HG02970 (cell line): ENCODE data around the gene PDLIM1.

Experiments used
- ATAC-seq: cut with Tn5 transposase; IDR thresholded peaks from one replicate; pipeline ENCODE4 v1.9.1; 2021; ENCODE audit warnings: mild to moderate bottlenecking, moderate library complexity, moderate number of reproducible peaks; ENCODE audit not compliant: unreplicated experiment, low FRiP score

PDLIM1 gene

GRCh38 chr10:95315509-95315908 lies 24.7 kb upstream of the PDLIM1 start:
- no peak for ATAC-seq

- ATAC-seq: no peak
Observed at GRCh38 chr10:95314192-95314918, 23.6 kb upstream of the PDLIM1 start.

- ATAC-seq: no peak
Observed at GRCh38 chr10:95312986-95313495, 22.2 kb upstream of the PDLIM1 start.

DNA sequence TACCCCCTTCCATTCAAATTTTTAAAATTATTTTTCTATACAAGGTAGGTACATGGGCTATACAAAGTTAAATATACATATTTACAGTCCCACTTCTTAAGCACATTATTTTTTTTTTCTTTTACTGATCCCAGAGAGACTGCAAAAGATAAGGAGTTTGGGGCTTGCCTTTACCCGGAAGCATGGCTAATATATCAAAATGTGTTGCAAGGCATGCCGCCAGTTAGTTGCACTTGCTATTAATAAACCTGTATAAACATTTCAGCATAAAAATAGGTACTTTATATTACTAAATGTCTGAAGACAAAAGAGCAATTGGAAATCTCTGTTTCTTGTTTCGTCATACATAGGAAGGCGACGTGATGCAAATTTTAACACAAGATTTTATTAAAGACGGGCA lies 21.5 kb upstream of the PDLIM1 start:
- ATAC-seq: no peak

DNA sequence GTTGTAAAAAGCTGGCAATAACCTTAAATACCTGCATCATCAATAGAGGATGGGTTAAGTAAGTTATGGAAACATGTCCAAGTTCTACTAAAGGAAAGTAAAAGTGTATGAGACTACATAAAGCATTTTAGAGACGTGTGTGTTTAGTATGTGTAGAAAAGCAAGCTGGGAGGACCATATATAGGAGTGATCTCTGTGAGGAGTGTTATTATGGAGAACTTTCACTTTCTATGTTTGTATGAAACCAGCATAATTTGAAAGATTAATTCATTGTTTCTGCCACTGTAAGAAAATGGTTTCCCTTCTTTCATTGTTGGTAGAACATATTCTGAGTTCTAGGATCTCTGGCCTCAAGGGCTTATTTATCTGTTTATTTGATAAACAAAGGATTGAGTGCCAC lies 19.2 kb upstream of the PDLIM1 start:
- ATAC-seq: no peak

DNA sequence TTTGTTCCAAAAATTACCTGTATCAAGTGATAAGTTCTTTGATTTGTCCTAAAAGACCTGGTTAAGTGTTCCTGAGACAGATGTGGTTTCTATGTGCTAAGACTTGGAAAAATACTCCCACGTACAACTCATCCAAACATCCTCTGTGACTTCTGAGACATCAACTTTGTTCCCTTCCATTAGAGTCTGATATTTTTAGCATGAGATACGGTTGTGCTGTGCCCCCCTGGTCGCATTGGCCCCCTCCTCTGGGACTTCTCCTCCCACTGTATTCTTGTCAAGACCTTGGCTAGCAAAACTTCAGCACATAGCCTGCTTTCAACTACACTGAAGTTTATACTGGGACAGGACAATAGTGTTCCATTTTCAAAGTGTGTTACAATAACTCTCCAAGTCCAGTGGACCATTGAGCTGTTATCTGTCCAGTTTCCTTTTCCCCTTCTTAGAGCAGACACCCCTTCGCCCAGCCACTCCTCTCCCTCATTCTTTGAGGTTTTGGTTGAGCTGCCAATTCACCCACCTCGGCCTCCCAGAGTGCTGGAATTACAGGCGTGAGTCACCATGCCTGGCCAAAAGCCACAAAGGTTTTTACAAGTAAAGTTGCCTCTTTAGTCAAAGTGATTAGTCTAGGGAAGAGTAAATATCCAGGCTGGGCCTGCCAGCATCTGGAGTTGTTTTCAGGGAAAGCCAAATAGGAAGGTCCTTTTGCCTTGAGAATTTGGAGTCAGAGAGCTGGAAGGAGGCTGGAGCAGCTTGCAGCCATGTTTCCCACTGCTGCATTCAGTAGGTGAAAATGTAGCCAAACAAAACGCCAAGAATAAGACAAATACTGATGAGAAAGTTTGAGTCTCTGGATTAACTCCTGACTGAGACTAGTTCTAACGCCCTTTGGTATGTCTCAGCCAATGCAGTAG lies 17.8 kb upstream of the PDLIM1 start:
- ATAC-seq: no peak

- no peak for ATAC-seq
Observed at GRCh38 chr10:95306851-95307250, 16.0 kb upstream of the PDLIM1 start.

- no peak for ATAC-seq
Observed at GRCh38 chr10:95306318-95306650, 15.5 kb upstream of the PDLIM1 start.

DNA sequence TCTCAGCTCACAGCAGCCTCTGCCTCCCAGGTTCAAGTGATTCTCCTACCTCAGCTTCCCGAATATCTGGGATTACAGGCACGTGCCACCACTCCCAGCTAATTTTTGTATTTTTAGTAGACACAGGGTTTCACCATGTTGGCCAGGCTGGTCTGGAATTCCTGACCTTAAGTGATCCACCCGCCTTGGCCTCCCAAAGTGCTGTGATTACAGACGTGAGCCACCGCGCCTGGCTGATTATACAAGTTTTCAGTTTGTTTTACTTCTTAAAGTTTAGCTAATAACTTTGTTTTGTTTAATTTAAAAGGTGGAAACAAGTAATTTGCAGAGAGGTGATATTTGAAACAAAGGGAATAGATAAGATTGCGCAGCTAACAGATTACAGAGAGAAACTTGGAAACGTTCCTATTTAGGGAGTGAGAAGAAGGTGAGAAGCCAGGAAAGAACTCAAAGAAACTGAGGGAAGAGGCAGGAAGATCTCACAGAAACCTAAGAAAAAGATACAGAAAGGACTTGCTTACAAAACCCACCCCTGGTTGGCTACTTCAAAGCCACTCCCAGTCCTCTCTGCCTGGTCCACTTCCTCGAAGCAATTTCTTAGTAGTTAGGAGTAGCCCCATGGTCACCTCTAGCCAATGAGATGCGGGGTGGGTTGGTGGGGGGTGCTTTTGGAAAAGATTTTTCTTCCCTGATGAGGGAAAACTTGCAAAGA lies 15.0 kb upstream of the PDLIM1 start:
- no peak for ATAC-seq

- ATAC-seq: no peak
Observed at GRCh38 chr10:95304976-95305375, 14.2 kb upstream of the PDLIM1 start.

DNA sequence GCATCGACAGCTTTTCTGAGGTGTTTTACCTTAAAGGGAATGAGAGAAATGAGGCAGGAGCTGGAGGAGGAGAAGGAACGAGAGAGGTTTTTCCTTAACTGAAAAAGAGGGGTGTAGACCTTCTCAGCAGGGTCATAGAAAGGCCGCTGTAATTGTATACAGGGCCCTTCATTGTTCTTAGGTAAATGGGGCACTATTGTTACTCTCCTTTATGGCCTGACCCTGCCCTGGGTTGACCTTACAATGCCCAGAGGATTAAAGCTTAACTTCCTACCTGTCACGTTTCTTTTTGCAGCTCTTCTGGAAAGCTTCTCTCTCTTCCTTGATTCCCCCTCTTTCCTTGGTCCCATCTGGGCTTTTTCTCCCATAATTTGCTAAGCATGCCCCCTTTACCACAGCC lies 13.7 kb upstream of the PDLIM1 start:
- ATAC-seq: no peak

GRCh38 chr10:95303950-95304349 lies 13.1 kb upstream of the PDLIM1 start:
- ATAC-seq: no peak

- no peak for ATAC-seq
Observed at GRCh38 chr10:95303535-95303934, 12.7 kb upstream of the PDLIM1 start.

DNA sequence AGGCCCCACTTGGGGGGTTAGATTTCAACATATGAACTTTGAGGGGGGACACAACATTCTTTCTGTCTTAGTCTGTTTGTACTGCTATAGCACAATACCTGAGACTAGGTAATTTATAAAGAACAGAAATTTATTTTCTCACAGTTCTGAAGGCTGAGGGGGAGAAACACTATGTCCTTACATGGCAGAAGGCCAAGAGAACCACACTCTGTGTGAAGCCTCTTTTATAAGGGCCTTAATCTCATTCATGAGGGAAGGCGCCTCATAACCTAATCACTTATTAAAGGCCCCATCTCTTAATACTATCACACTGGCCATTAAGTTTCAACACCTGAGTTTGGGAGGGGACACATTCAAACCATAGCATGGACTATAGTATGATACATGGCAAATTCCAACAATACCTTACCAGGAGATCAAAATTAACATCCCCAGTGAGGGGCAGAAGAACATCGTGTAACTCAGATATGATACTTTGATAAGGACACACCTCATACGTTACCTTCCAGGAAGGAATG lies 9.3 kb upstream of the PDLIM1 start:
- ATAC-seq: no peak

DNA sequence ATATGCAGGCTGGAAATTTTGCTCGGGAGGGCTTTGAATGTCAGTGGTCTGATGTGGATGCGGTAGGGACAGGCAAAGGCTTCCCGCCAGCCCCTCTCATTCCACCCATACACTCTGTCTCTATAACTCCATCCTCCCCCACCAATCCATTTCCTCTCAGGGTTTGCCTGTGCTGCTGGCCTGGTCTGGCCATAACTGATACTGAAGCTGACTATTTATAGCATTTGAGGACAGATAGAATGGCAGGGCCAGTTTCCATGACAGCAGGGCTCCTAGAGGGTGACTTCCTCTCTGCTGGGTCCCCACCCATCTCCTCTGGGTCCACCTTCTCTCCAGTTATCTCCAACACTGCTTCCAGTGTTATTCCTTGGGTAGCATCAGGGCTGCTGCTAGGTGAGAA lies 6.6 kb upstream of the PDLIM1 start:
- peak; percentile 35 for ATAC-seq

DNA sequence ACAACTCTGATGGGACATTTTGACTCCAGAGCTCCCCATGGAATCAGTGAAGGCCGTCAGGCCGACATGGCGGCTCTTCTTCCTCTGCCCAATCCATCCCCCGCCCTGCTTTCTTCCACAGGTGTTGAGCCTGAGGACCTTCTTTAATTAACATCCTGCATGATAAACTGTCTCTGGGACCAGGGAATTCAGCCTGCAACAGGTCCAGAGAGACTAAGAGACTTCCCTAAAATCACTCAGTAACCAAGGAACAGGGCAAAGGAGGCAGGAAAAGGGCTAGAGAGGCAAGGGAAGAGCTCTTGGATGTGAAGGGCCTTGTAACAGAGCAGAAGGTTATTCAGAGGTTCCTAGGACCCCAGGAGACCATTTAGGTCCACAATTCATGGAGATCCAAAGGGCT lies 6.0 kb upstream of the PDLIM1 start:
- no peak for ATAC-seq

DNA sequence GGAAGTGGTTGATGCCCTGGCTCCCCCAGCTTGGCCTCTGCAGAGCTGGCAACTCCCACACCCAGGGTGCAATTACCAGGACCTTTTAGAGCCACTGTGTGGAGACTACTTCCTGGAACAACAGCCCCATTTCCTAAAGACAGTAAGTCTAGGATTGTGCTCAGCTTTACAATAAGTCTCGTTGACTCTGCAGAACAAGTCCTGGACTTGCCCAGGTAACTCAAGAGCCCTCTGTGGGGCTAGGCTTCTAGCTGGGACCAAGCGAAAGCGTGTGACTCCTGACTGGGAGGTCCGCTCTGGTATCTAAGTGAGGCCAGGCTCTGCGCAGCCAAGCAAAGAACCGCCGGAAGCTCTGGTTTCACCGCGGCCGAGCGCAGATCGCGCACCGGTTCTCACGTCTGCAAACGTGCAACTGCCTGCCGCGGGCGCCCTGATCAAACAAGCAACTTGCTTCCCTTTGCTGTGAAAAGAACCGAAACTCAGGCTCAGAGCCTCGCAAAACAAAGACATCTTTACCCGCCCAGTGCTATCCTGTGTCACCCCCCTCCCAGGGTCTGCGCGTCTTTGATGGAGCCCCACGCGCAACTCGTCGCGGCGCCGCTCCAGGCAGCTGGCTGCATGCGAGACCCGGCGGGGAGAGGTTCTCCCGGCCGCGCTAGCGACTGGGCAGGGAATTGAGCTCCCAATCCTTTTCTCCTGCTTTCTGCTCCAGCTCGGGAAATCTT lies 4.4 kb upstream of the PDLIM1 start:
- peak; percentile 69 for ATAC-seq

- ATAC-seq: no peak
Observed at GRCh38 chr10:95293631-95294030, 2.8 kb upstream of the PDLIM1 start.

GRCh38 chr10:95291365-95292039 lies 699 bp upstream of the PDLIM1 start:
- ATAC-seq: no peak
